ENCODE measurements around the gene MKS1.

DNA sequence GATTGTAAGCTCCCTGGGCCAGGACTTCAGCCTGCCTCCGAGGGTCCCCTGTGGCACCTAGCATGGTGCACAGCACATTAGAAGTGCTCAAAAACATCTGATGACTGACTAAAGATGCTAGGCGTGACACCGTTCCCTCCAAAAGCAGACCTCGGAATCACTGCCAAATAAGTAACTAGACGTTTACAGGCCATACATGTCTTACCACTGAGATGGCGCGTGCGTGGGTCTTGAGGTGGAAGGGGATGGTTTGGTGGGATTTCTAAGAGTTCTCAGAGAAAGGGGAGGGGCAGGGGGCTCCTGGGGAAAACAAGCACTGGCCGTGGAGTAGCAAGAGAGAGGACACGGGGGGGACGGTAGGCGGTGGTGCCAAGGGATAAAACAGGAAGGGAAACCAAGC lies 49.3 kb upstream of the MKS1 start:
- TF ChIP-seq EP300 (IDR thresholded peaks at IDR 0.05): no peak
- TF ChIP-seq, protein P1, sequence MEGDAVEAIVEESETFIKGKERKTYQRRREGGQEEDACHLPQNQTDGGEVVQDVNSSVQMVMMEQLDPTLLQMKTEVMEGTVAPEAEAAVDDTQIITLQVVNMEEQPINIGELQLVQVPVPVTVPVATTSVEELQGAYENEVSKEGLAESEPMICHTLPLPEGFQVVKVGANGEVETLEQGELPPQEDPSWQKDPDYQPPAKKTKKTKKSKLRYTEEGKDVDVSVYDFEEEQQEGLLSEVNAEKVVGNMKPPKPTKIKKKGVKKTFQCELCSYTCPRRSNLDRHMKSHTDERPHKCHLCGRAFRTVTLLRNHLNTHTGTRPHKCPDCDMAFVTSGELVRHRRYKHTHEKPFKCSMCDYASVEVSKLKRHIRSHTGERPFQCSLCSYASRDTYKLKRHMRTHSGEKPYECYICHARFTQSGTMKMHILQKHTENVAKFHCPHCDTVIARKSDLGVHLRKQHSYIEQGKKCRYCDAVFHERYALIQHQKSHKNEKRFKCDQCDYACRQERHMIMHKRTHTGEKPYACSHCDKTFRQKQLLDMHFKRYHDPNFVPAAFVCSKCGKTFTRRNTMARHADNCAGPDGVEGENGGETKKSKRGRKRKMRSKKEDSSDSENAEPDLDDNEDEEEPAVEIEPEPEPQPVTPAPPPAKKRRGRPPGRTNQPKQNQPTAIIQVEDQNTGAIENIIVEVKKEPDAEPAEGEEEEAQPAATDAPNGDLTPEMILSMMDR (IDR thresholded peaks at IDR 0.05): no peak
